GM12873 (cell line): ENCODE results near the gene CASQ2.

Experiments
- CTCF ChIP-seq: IDR thresholded peaks from 2 replicates; pipeline ENCODE4 v1.5.1; 2012; ENCODE audit warnings: low read depth, mild to moderate bottlenecking, moderate library complexity, low read length, control low read depth; ENCODE audit not compliant: insufficient read depth; ENCODE audit errors: missing control alignments

CASQ2 gene

GRCh38 chr1:115677565-115677964 lies 90.9 kb downstream of the CASQ2 start:
- peak; percentile 17 for TF ChIP-seq CTCF

DNA sequence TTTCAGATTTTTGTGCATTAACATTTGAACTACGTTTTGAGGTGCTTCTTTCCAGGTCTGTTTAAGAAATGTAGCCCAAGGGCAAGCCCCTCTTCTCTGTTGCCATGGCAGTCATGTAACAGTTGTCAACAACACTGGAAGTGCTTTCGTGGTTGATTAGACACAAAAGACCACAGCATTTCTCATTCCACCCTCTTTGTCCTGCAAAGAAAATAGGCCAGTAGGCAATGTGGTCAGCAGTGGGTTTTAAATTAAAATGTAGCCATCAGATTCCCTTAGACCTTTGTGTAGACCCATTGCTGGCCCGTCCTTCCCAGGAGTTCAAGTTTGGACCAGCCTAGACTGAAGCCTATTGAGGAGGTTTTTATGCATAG lies 91.3 kb downstream of the CASQ2 start:
- TF ChIP-seq CTCF = no peak

DNA sequence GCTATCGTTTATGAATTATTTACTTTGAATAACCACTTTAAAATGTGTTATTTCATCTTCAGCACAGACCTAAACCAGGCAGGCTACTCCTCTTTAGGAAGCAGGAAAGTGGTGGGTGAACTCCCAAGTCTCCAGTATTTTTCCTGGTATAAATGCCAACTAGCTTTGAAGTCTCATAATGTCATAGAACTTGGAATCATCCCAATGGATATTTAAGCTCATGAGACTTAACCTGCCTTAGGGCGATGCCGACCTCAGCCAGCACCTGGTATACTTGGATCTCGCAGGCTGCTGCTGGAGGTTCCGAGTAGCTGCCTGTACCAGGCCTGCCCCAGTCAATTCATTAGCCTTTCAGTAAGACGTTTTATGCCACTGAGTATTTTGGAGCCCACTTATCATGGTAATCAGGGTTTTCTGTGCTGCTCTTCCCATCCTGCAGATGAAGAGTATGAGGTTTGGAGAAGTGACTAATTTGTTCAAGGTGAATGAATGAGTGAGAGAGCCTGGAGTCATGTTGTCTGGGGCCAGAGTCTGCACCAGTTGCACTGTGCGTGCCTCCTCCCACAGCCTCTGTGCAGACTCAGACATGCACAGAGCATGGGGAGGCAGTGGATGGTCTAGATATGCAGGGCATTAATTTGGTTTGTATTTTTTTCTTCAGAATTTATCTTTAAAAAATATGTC lies 91.9 kb downstream of the CASQ2 start:
- no peak for TF ChIP-seq CTCF

GRCh38 chr1:115672224-115673009 lies 96.1 kb downstream of the CASQ2 start:
- TF ChIP-seq CTCF = no peak

DNA sequence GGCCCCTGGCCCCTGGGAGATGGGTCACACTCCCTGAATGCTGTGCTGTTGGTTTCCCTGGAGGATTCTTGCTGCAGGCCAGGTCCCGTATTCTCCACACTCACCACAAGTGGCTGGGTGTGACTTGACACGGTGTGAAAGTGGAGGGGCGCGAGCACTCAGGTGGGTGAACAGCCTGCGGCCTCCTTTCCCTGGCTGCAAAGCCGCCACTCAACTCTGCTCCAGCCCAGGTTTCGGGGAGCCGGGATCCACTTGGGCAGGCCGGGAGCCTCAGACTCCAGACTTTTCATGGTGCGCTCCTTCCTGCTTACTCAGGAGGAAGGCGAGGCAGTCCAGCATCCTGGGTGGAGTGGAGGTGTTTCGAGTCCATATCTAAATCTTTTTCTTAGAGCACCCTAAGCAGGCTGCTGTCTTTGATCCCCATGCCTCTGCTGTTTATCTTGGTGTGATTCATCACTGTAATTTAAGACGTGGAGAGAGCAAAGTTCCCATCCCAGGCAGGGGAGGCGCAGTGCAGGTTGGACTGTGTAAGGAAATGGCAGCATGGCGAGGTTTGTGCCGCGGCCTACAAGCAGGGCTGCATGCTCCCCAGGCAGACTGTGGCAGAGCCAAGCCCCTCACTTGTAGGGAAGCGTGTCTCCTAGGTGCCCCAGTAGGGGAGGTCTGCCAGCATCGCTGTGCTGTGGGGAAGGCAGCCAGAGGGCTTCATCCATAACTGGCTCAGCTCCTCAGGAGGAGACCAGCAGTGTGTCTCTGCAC lies 97.2 kb downstream of the CASQ2 start:
- no peak for TF ChIP-seq CTCF

- no peak for TF ChIP-seq CTCF
Measured at GRCh38 chr1:115670476-115671175, 97.9 kb downstream of the CASQ2 start.

DNA sequence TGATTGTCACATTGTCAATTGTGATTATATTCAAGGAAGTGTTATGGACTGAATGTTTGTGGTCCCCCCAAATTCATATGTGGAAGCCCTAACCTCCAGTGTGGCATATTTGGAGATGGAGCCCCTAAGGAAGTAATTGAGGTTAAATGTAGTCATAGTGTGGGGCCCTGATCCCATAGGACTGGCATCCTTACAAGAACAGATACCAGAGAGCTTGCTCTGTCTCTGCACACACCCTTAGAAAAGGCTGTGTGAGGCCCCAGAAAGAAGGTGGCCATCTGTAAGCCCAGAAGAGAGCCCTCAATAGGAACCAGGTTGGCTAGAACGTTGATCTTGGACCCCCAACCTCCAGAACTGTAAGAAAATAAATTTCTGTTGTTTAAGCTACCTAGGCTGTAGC lies 98.6 kb downstream of the CASQ2 start:
- no peak for TF ChIP-seq CTCF
